Activated naive CD4-positive, alpha-beta T cell (primary cell): ENCODE results near the gene MYL6.
A peak's percentile ranks its signal among the peaks of the same experiment; 100 is the strongest.

ENCODE experiments used
- DNase-seq, 4 experiments: peaks; one replicate each; lab custom pipeline; 2025; lab: John Stamatoyannopoulos, UW

The MYL6 gene

DNA sequence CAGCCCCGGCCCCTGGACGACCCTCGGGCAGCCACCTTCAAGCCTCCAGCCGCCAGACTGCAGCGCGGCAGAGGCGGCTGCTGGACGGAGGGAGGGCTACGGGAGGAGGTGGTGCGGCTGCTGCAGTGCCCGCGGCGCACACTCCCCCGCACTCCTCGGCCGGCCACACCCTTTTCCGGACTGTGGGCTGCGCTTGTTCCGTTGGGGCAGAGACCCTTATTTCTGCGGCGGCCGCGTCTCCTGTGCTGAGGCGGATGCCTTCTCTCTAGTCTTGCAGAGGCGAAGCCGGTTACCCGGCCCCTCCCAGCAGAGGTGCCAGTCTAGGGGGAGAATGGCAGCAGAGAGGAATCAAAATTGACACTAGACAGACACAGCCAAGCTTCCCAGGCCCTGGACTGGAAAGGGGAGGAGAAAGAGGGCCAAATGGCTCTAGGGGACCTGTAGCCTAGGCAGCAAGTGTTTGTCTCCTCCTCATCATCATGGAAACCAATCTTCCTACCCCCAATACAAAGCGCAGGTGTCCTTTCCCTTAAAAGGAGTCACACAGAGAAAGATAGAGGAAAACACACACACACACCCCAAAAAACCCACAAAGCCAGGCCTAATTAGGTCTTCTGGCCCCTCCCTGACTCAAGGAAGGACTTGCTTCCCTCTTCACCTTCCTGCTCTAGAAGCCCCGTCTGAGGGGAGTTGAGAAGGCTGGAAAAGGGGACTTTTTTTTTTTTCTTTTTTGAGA lies 28.8 kb upstream of the MYL6 start:
- DNase-seq = peak; percentile 11 to 61 (median 40)

DNA sequence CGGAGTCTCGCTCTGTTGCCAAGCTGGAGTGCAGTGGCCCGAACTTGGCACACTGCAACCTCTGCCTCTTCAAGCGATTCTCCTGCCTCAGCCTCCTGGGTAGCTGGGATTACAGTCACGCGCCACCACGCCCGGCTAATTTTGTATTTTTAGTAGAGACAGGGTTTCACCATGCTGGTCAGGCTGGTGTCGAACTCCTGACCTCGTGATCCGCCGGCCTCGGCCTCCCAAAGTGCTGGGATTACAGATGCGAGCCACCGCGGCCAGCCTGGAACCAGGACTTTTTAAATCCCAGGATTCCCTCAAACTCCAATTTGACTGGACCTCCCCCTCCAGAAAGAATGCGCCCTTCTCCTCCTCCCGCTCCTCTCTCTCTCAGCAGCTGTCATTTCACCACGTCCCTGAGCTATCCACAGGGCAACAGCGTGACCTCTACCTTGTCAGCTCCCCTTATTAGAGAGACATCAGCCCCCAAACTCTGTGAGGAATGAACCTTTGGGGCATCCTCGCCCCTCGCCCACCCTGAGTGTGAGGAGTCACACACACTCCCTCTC lies 28.1 kb upstream of the MYL6 start:
- DNase-seq = no peak

DNA sequence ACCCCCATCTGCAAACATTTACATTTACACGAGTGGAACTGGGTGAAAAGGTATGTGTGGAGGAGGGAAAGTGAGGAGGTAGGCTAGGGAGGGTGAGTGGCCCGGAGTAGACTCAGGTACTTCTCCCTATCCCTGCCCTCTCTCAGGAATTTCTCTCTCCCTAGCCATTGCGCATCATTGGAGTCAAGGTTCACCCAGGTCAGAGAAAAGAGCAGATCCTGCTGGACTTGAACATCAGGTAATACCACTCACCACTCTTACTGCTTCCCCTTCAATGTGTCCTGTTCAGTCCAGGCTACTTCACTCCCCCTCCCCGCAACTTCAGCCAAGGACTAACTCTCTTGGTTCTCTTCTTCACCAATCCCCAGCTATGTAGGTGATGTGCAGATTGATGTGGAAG lies 27.3 kb upstream of the MYL6 start:
- no peak for DNase-seq

DNA sequence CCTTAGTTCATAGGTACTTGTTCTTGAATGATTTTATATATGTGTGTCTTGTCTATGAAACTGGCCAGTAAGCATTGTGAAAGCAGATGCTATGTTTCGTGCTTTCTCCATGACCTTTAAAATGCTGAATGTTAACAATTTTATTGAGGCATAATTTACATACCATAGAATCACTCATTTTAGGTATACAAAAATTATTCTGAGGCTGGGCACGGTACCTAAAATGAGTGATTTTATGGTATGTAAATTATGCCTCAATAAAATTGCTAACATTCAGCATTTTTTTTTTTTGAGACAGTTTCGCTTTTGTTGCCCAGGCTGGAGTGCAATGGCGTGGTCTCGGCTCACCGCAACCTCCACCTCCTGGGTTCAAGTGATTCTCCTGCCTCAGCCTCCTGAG lies 23.3 kb upstream of the MYL6 start:
- no peak for DNase-seq

DNA sequence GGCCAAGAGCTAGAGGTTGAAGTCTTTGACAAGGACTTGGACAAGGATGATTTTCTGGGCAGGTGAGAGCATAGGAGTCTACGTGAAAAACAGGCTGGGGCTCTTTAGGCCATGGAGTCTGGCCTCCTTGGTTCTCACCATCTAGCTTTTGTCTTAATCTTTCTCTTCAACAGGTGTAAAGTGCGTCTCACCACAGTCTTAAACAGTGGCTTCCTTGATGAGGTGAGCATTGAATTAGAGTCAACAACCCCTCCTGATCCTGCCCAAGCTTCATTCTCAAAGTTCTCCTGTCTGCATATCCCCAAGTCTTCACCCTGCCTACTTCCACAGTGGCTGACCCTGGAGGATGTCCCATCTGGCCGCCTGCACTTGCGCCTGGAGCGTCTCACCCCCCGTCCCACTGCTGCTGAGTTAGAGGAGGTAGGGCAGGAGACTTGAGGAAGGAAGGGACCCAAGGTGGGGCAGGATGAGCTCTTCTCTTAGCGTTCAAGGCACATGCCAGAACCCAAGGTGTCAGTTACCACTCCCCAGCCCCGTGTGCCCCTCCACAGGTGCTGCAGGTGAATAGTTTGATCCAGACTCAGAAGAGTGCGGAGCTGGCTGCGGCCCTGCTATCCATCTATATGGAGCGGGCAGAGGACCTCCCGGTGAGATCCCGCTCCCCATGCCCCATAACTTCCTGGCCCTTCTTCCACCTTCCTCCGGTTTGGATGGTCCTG lies 20.1 kb upstream of the MYL6 start:
- DNase-seq = no peak

DNA sequence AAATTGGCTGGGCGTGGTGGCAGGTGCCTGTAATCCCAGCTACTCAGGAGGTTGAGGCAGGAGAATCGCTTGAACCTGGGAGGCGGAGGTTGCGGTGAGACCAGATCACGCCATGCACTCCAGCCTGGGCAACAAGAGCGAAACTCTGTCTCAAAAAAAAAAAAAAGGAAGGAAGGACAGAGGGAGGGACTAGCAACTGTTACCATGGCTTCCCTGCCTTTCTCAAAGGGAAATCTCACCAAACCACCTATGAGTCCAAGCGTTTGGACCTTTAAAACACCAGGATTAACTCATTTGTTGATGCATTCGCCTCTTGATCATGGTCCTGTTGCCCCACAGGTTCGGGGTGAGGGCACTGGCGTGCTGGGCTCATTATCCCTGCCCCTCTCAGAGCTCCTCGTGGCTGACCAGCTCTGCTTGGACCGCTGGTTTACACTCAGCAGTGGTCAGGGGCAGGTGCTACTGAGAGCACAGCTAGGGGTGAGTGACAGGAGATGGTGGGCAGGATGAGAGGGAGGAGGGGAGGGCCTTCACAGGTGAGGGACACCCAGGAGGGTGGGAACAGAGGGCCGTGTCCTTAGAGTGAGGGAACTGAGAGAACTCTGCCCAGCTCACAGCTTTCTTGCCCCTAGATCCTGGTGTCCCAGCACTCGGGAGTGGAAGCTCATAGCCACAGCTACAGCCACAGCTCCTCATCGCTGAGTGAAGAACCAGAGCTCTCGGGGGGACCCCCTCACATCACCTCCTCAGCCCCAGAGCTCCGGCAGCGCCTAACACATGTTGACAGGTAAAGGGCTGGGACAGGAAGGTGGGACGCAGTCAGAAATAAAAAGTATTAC lies 16.0 kb upstream of the MYL6 start:
- no peak for DNase-seq

DNA sequence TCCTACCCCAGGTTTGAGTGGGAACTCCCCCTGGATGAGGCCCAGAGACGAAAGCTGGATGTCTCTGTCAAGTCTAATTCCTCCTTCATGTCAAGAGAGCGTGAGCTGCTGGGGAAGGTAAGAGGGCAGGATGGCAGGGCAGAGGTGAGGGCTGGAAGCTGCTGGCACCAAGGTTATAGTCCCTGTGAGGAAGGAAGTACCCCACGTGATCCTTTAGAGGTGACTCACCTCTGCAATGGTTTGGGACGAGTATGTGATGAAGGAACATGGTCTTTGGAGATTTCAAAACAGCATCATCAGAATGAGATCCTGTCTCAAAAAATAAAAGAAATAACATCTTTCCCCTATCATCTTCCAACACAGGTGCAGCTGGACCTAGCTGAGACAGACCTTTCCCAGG lies 14.9 kb upstream of the MYL6 start:
- DNase-seq = no peak

DNA sequence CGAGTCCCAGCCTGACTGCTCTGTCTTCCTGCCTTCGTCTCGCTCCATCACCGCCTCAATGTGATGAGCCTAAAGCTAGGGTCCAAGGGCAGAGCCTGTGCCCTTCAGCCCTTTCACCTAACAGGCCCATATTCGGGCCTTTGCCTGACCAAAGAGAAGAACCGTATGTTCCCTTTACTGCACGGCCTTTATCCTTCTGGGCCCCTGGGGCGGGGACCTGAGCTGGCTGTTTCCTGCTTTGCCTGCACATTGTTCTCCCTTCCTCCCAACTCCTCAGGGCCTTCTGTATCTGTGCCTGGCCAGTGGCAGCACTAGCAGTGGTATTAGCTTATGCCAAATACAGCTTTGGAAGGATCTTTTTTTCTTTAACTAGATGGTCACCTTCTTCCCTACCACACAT lies 14.3 kb upstream of the MYL6 start:
- DNase-seq = no peak

DNA sequence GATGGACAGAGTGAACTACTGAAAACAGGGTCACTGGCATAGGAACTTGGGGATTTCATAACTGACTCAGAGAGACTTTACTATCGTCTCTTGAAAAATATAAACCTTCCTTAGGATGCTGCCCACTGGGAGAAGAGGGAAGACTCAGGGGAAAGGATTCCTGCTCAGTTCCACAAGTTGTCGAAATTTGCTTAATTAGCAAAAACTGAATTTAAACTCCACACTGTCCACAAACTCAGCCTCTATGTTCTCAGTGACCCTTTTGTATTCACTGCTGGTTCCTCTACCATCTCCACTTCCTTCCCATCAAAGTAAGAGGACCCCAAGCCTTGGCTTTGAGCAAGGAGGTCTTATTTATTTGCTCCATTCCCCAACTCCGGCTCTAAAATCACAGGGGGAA lies 12.9 kb upstream of the MYL6 start:
- DNase-seq = no peak

DNA sequence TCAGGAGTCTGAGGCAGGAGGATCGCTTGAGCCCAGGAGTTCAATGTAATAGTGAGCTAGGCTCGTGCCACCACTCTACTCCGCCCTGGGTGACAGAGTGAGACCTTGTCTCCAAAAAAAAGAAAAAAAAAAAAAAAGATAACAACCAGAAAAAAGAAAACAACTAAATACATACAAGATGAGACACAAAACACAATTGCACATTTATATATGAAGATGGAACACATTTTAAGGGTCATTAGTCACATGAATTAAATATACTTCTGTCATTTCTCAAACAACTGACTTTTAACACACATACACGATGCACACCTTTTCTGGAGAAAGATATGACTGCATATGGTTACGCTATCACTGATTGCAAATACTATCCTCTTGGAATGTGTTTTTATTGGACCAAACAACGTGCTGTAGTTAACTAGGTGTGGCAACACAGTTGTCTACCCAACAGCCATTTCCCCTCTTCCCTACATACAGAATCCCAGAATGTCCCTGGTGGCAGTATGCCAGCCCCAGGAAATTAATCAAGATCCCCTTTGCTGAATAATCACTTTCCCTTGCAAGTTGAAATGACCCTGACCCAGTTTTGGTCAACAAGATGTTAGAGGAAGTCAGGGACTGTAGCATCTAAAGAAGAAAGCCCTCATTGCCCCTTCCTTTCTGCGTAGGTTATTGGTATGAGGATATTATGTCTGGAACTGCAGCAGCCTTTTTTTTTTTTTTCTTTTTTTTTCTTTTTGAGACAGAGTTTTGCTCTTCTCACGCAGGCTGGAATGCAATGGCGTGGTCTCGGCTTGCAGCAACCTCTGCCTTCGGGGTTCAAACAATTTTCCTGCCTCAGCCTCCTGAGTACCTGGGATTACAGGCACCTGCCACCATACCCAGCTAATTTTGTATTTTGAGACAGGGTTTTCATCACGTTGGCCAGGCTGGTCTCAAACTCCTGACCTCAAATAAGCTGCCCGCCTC lies 11.4 kb upstream of the MYL6 start:
- DNase-seq = no peak

DNA sequence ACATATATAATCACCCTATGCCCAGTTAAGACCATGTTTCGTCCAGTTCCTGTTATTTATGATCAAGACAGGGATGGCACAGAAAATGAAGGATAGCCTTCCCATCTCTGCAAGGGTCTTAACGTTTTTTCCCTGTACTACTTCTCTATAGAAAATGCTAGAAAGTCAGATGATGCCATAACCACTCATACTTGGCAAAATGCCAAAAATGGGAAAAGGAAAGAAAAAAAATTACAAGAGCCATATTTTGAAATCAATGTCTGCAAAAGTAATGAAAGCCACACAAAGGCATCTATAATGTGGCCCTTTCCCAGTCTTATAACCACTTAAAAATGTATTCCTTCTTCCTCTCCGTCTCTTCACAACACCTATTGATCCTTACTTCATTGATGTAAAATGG lies 7.6 kb upstream of the MYL6 start:
- no peak for DNase-seq

DNA sequence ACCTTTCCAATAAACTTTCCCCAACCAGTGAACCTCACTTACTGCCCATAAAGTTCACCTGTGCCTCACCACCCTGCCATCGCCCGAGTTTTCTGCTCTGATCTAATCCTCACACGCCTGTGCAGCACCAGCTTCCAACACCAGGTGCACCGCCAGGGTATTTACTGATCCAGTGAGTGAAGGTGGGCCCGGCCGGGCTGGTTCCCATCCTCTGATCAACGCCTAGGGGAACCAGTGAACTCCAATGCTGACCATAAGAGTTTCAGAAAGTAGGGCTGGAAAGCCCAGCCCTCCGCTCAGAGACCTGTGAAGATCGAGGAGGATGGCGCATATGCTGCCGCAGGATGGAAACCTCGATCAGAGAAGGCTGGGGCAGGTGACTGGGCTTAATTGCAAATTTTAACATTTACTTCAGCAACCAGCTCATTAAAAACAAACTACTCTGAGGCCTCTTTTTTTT lies 6.5 kb upstream of the MYL6 start:
- peak; percentile 37 to 63 (median 48) for DNase-seq

DNA sequence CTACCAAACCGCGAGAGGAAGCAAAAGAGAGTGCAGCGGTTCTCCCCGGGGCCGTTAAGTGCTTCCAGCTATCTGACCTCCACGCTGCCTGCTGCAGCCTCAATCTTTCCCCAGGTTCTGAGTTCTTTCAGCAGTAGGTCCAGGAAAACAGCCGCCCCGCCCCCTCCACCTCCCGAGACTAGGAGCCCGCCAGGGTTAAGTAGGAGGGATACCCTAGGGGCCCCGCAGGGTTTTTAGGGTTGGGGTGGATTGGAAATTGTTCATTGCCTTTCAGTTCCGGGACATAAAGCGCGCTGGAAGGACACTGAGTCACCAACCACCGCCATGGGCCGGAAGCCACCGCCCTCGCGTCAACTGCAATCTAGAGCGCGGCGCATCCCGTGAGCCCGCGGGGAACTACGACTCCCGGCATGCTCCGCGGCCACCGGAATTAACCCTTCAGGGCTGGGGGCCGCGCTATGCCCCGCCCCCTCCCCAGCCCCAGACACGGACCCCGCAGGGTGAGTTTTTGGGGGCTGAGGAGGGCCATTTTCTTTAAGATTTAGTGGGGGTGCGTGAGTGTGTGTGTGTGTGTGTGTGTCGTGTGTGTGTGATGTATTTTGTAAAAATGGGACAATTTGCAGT lies 5.9 kb upstream of the MYL6 start, which contains the start of gene MYL6B:
Gene MYL6B, plus strand, starts transcription at position 456 of the 624 bp plus-strand sequence. CDS start 1,332 bp downstream, outside the sequence.
- DNase-seq = peak; percentile 79 to 91 (median 84)

DNA sequence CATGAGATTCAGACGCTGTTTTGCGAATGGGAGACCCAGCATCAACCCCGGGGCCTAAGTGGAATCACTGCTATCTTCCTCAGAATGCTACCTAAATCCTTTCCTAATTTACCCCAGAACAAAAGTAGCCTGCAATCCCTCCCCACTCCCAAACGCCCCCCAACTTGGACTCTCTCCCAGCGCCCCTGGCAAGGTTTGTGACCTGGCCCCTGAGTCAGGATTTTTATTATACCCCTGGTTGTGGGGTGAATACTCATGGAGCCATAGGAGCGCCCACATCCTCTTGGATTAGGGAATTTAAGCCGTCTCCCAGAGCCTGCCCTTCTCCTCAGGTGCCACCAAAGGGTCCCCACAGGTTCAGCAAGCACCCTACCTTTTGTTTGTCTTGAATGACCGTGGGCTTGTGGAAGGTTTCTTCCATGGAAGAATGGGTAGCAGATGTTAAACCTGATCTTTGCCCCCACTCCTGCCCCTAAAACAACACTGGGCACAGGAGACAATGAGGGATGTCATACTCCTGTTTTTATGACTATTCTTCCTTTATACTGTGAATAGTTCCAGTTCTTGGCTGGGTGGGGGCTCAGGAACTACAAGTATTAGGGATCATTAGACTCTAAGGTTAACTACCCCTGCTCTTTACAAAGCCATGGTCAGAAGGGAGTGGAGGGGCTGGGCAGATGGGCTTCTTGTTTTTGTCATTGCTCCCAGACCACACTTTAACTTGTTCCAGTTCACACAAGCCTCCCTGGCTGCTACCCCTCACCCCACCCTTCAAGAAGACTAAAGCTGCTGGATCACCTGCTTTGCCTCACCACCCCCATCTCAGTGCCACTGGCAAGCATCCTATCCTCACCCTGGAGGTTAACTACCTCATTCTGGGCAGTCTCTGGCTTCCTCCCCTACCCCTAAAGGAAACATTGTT lies 5.1 kb upstream of the MYL6 start:
- no peak for DNase-seq

DNA sequence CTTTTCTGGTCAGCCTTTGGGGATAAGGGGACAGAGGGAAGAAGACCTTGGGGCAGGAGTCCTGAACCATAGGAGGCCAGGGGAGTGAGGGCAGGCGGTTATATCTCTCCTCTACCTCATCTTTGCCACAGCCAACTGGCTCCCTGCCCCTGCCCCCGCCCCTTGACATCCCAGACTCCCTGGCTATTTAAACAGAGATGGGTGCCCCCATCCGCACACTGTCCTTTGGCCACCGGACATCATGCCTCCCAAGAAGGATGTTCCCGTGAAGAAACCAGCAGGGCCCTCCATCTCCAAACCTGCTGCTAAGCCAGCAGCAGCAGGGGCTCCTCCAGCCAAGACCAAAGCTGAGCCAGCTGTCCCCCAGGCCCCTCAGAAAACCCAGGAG lies 4.5 kb upstream of the MYL6 start:
- no peak for DNase-seq

DNA sequence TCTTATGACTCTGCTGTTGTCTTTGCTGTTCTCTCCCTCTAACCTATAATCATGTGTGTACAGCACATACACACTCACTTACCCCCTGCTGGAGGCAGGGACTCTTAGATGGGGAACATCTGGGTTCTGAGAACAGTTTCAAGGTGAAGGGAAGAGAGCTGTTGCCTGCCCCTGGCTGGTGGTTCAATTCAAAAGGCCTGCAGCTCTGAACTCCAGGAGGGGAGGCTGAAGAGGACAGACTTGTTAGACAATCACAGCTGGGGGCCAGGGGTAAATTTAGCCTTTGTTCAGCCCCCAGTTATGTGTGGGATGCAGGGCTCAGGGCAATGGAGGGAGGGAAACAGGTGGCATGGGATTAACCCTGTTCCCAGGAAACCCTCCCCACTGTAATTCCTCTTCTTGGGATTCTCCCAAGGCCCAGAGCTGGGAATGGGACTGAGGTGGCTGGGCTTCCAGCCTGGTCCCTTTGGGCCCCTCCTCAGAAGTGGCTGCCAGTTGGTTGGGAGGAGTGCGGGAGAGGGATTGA lies 3.9 kb upstream of the MYL6 start:
- no peak for DNase-seq

DNA sequence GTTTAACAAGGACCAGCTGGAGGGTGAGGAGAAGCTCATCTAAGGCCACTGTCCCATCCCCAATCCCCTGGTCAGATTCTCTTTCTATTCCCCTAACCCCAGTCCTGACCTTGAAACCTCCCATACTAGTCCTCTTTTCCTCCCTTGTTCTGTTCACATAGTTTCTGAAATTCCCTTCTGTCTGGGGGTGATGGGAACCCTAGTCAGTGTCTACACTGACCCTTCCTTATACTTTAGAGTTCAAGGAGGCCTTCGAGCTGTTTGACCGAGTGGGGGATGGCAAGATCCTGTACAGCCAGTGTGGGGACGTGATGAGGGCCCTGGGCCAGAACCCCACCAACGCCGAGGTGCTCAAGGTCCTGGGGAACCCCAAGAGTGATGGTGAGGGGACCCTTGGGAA lies 3.3 kb upstream of the MYL6 start:
- no peak for DNase-seq

DNA sequence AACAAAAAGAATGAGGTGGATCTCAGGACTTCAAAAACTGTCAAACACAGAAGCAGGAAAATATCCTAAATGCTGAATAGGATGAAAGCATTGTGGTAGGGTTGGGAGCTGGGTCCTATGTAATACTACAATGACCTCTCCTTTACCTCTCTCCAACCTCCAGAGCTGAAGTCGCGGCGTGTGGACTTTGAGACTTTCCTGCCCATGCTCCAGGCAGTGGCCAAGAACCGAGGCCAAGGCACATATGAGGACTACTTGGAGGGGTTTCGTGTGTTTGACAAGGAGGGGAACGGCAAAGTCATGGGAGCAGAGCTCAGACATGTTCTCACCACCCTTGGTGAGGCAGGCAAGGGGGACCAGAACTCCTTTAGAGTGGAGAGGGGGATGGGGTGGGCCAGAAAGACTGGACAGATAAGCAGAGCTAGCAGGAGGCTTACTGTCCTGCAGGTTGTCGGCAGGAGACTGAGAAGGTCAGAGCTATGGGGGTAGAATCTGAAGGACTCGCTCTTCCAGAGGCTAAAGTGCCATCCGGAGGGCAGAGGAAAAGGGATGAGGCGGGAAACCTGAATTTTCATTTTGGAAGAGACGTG lies 2.8 kb upstream of the MYL6 start:
- no peak for DNase-seq
